HG02981 (cell line): Measurements from ENCODE around the gene OPA1.

ENCODE experiments used
- ATAC-seq: cut with Tn5 transposase; IDR thresholded peaks from one replicate; pipeline ENCODE4 v1.9.1; 2021; ENCODE audit warnings: mild to moderate bottlenecking, moderate library complexity; ENCODE audit not compliant: unreplicated experiment

OPA1 gene

GRCh38 chr3:193734737-193735366 lies 141.8 kb downstream of the OPA1 start:
- ATAC-seq: no peak

DNA sequence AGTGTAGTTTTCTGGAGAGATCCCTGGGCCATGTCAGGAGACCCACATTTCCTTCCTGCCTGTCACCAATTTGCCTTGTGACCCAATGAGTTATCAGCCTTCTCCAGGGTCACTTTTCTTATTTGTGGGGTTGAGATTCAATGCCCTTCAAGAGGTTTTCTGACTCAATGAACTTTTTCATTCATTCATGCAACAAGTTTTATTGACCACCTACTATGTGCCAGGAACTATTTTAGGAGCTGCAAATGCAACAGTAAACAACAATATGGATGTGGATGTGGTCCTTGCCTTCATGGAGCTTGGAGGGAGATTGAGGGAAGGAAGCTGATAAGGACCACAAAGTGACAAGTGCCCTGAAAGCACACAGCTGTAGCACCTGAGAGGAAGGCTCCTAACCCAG lies 142.8 kb downstream of the OPA1 start:
- no peak for ATAC-seq

- no peak for ATAC-seq
Observed at GRCh38 chr3:193736616-193737015, 143.6 kb downstream of the OPA1 start.

- ATAC-seq: no peak
Observed at GRCh38 chr3:193737191-193737751, 144.3 kb downstream of the OPA1 start.

- no peak for ATAC-seq
Observed at GRCh38 chr3:193742628-193743027, 149.6 kb downstream of the OPA1 start.

DNA sequence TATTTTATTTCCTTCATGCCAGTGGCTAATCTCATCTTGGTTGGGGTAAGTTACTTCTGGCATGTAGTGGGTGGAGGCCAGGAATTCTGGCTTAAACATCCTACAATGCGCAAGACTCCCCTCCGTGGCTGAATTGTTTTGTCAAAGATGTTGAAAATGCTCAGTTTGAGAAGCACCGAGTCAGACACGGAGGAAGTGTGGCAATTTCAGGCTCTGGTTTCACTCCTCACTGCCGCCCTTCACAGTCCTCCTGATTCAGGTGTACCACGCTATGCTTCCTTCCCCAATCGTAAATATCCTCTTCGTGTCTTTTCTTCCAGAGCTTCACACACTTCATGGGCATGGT lies 150.7 kb downstream of the OPA1 start:
- ATAC-seq: no peak

- no peak for ATAC-seq
Observed at GRCh38 chr3:193744048-193744821, 151.2 kb downstream of the OPA1 start.

DNA sequence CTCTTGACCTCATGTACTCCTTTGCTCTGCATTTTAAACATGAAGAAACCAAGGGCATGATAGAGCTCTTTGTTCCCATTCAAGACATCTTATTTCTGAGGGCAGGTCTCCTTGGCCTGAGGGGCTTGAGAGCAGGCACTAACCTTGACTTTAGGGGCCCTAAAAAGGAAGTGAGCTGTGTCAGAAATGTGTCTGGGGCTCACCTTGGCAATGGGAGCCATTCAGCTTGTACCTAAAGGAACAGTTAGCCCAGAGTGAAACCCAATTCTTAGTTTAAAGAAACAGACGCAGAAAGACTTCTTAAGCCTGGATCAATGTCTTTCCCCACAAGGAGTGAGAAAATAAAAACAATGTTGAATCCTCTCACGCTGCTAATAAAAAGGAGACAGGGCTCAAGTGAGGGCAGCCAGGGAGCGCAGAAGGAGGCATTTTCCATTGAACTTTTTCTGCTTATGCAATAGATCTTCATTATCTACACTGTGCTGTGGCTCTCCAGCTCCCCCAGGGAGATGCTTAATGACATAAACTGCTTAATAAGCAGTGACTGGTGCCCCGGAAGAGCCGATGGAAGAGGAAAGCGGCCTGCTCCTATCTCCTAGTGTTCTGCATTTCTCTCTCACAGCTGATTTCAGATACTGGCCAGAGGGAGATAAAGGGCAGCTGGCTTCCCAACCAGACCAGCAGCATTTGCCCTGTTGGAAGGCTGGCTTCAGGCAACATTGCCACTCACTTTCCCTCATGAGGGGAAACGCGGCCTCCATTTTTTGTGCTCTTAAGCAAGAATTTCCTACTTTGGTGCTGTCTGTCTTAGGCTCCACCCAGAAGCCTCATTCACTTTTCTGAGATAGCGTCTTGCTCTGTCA lies 152.0 kb downstream of the OPA1 start:
- no peak for ATAC-seq

GRCh38 chr3:193746832-193747231 lies 153.8 kb downstream of the OPA1 start:
- ATAC-seq: no peak
